Effector memory CD4-positive, alpha-beta T cell (primary cell): ENCODE measurements around the gene TTBK1.

Experiments used
- DNase-seq, 3 donors: peaks; one replicate each; pipeline ENCODE4 v3.0.0-alpha.2; 2020
- H3K27ac ChIP-seq: 2 replicates; pipeline ENCODE4 v1.7.0; 2013; ENCODE audit warnings: mild to moderate bottlenecking, low read length, moderate library complexity; ENCODE audit not compliant: insufficient read depth, poor library complexity, severe bottlenecking
- H3K27me3 ChIP-seq: replicated peaks from 2 replicates; pipeline ENCODE4 v1.7.0; 2013; ENCODE audit warnings: mild to moderate bottlenecking, low read length; ENCODE audit not compliant: insufficient read depth, control insufficient read depth, poor library complexity, severe bottlenecking
- H3K36me3 ChIP-seq: 2 replicates; pipeline ENCODE4 v1.7.0; 2013; ENCODE audit warnings: mild to moderate bottlenecking, low read length, moderate library complexity; ENCODE audit not compliant: control insufficient read depth, insufficient read depth
- H3K4me1 ChIP-seq: 2 replicates; pipeline ENCODE4 v1.7.0; 2013; ENCODE audit warnings: low read length, mild to moderate bottlenecking; ENCODE audit not compliant: control insufficient read depth, insufficient read depth, poor library complexity, severe bottlenecking
- H3K4me3 ChIP-seq: 2 replicates; pipeline ENCODE4 v1.7.0; 2013; ENCODE audit warnings: low read length, low read depth, mild to moderate bottlenecking; ENCODE audit not compliant: insufficient read depth, poor library complexity, severe bottlenecking
- H3K9me3 ChIP-seq: 2 replicates; pipeline ENCODE4 v1.7.0; 2013; ENCODE audit warnings: mild to moderate bottlenecking, low read length, moderate library complexity; ENCODE audit not compliant: control insufficient read depth

Gene TTBK1

DNA sequence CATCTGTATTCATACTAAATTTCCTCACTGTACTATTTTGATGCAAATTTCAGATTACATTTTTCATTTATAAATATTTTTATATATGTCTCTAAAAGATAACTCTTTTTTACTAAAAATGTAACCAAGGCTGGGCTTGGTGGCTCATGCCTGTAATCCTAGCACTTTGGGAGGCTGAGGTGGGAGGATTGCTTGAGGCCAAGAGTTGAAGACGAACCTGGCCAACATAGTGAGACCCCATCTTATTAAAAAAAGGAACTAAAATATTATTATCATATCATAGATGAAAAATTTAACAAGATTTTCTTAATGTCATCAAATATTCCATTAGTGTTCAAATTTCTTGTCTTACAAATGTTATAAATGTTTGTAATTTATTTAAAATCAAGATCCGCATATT lies 7.4 kb upstream of the TTBK1 start:
- no peak overlapping the region for H3K27ac ChIP-seq
- no peaks in the 10 kb centered on the region for H3K9me3 ChIP-seq
- H3K4me1 ChIP-seq = no peaks in the 10 kb centered on the region
- H3K4me3 ChIP-seq = no peak overlapping the region
- no peaks in the 10 kb centered on the region for H3K36me3 ChIP-seq
- H3K27me3 ChIP-seq = no peaks in the 10 kb centered on the region
- DNase-seq = no peak

DNA sequence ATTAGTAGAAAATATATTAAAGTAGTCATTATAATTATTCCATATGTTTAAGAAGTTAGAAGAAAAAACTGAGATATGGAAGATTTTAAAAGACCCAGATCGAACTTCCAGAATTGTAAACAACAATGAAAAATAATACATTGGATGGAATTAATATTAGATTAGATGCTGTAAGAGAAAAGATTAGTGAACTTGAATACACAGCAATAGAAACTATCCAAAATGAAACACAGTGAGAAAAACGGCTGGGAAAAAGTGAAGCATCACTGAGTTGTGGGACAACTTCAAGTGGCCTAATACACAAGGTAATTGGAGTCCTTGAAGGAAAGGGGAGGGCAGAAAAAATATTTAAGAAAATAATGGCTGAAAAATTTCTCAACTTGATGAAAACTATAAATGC lies 4.2 kb upstream of the TTBK1 start:
- no peaks in the 10 kb centered on the region for H3K36me3 ChIP-seq
- H3K4me3 ChIP-seq = no peak overlapping the region
- H3K27ac ChIP-seq = no peak overlapping the region
- no peak for DNase-seq
- H3K4me1 ChIP-seq = no peaks in the 10 kb centered on the region
- peaks cover 11% of the 10 kb centered on the region for H3K27me3 ChIP-seq
- no peaks in the 10 kb centered on the region for H3K9me3 ChIP-seq

DNA sequence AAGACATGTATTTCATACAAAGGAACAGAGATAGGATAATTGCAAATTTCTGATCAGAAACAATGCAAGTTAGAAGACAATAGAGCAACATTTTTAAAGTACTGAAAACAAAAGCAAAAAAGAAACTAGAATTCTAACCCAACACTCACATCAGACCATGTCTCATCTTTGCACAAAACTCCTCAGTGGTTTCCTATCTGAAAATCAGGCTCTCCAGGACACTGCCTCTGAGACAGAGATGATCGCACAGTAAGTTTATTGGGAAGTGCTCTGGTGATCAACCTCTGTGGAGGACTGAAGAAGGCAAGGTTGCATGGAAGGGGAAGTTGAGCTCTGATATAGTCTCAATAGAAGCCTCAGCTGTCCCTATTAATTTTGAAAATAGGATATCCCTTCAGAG lies 2.3 kb upstream of the TTBK1 start:
- H3K4me1 ChIP-seq = no peaks in the 10 kb centered on the region
- peaks cover 20% of the 10 kb centered on the region for H3K27me3 ChIP-seq
- no peaks in the 10 kb centered on the region for H3K9me3 ChIP-seq
- H3K4me3 ChIP-seq = no peak overlapping the region
- no peak overlapping the region for H3K27ac ChIP-seq
- no peaks in the 10 kb centered on the region for H3K36me3 ChIP-seq
- DNase-seq = no peak

DNA sequence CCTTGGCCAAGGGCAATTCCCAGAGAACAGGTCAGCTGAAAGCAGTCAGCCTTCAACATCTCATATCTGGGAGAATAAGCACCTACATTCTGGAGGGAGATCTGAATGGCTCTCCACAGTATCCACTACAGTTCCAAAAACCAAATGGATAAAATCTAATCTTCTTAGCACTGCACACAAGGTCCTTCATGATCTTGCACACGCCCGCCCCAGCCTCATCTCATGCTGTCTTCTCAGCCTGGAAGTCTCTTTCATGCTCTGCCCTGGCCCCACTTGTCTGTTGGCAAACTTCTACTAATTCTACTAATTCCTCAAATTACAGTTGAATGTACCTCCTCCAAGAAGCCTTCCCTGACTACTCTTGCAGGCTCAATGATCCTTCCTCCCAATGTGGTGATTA lies 1.8 kb upstream of the TTBK1 start:
- Histone ChIP-seq H3K4me3 (no peak overlapping the region), H3K9me3 (no peaks in the 10 kb centered on the region), H3K27me3 (peaks cover 20% of the 10 kb centered on the region), H3K27ac (no peak overlapping the region), H3K36me3 (no peaks in the 10 kb centered on the region), H3K4me1 (no peaks in the 10 kb centered on the region)
- DNase-seq = no peak

DNA sequence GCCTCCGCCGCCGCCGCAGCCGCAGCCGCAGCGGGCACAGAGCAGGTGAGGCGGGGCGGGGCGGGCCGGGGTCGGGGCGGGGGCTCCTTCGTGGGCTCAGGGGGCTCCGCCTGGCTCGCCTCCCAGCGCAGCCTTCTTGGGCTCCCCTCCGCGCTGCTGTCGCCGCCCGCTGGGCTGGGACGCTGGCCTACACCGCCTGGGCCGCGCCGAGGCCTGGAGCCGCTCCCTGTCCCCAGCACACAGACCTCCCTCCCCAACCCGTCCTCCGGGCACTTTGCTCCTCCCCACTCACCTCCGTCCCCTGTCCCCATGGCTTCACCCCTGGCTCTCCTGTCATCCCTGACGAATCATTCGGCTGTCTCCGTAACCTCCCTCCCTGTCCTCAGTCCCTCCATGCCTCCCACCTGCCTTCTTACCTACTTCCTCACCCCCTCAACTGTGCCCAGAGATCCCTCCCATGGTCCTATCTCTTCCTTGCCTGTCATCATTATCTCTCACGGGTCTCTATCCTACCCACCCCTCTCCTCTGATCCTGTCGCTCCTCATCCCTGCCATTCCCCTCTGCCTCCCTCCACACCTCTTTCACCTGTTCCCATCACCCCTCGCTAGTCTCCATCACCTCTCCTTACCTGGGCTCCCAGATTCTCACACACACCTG lies 512 bp downstream of the TTBK1 start:
- no peak overlapping the region for H3K4me3 ChIP-seq
- no peak overlapping the region for H3K27ac ChIP-seq
- H3K4me1 ChIP-seq = peaks cover 5% of the 10 kb centered on the region
- no peaks in the 10 kb centered on the region for H3K9me3 ChIP-seq
- no peak for DNase-seq
- H3K27me3 ChIP-seq = peaks cover 20% of the 10 kb centered on the region
- no peaks in the 10 kb centered on the region for H3K36me3 ChIP-seq

DNA sequence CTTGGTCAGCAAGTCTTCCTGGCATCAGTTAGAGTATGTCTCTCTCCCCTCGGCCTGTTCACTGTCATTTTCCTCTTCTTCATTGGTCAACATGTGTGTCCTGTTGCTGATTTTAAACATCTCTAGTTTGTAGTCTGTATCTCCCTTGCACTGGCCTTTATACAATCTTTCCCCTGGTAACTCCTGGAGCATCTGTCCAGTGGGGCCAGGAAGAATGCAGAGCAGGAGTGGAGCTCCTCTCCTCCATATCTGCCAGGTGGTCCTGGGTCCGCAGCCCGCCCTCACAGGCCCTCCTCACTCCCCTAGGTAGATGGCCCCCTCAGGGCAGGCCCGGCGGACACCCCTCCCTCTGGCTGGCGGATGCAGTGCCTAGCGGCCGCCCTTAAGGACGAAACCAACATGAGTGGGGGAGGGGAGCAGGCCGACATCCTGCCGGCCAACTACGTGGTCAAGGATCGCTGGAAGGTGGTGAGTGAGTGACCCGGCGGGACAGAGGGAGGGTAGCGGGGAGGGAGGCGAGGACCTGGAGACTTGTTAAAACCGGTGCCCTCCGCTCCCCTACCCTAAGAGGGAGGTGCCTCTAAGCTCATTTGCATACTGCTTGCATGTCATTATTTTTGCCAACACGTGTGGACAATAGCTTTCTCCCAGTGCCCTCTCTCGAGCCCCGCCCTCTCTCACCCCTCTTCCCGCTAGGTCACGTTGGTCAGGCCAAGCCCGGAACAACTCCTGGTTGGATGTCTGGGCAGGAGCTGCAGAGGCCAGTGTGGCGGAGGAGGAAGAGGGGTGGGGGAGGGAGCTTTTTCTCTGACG lies 3.2 kb downstream of the TTBK1 start:
- H3K4me1 ChIP-seq = peaks cover 5% of the 10 kb centered on the region
- no peaks in the 10 kb centered on the region for H3K36me3 ChIP-seq
- peak overlapping the region; percentile 63 for H3K27ac ChIP-seq
- peak overlapping the region; percentile 56 for H3K4me3 ChIP-seq
- no peaks in the 10 kb centered on the region for H3K9me3 ChIP-seq
- DNase-seq = no peak
- peaks cover 20% of the 10 kb centered on the region for H3K27me3 ChIP-seq

DNA sequence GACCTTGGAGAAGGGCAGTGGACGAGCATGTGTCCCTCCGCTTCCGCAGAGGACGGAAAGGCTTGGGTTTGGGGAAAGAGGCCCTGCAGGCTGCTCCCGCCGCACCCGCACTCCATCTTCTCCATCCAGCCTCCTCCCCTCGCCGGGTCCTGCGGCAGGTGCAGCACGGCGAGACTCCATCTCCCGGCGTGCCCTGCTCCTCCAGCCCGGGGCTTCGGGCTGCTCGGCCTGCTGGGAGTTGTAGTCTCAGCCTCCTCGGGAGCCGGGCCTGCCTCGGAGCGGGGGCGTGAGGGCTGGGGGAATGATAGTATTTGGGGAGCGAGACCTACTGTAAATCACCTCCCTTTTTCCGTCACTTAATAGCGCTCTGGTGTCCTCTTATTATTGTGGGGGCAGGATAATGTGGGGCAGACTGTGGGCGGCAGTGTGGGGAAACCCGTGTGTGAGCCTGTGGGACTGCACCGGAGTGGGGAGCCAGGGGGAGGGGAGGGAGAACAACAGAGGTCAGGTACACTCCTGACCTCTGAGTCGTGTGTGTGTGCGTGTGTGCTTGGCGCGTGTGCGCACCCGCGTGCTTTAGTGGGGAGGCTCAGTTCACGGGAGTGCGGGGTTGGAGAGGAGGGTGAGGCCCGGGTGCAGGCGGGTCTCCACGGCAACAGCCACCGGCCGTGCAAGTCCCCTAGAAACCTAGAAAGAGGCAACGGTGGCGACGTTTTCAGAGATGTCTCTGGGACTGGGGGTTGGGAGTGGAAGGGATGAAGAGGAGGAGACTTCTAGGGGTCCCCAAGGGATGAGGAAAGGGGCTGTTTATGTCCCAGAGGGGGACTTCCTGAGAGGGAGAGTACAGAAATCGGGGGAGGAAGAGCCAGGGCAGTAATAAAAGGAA lies 4.1 kb downstream of the TTBK1 start:
- DNase-seq = peak; percentile 52 to 67 (median 60)
- Histone ChIP-seq H3K4me1 (peaks cover 5% of the 10 kb centered on the region), H3K27ac (peak overlapping the region; percentile 63), H3K27me3 (peaks cover 16% of the 10 kb centered on the region), H3K36me3 (no peaks in the 10 kb centered on the region), H3K9me3 (no peaks in the 10 kb centered on the region), H3K4me3 (peak overlapping the region; percentile 56)

DNA sequence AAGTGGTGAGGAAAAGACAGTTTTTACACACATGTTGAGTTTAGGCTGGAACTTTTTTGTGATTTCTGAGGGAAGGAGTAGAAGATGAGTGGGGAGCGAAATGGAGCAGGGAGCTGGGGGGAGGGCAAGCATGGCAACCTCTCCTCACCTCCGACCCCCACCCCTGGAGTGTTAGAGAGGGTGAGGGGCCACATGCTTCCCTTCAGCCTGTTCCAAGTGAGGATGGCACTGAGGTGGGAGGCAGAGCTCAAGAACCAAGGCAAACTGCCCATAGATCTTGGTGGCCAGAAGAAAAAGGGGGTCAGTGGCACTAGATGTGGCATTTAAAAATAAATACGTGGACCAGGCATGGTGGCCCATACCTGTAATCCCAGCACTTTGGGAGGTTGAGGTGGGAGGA lies 4.8 kb downstream of the TTBK1 start:
- Histone ChIP-seq H3K27me3 (peaks cover 13% of the 10 kb centered on the region), H3K9me3 (no peaks in the 10 kb centered on the region), H3K27ac (no peak overlapping the region), H3K36me3 (no peaks in the 10 kb centered on the region), H3K4me3 (no peak overlapping the region), H3K4me1 (peaks cover 5% of the 10 kb centered on the region)
- DNase-seq = no peak

DNA sequence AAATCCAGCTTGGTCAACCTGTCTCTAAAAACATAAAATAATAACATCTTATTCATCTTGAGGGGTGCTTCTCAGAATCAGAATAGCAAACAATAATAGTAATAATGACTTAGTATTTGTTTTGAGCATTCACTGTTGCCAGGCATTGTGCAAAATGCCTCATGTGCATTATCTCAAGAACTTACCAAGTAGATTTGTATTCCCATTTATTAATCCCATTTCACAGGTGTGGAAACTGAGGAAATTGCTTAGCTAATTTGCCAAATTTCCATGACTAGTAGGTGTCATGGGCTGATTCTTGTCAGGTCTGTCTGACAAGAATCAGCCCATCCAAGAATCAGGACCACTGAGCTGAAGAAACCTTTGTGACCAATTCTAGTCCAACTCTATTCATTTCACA lies 5.5 kb downstream of the TTBK1 start:
- H3K4me1 ChIP-seq = peaks cover 5% of the 10 kb centered on the region
- no peak overlapping the region for H3K27ac ChIP-seq
- no peak overlapping the region for H3K4me3 ChIP-seq
- DNase-seq = no peak
- no peaks in the 10 kb centered on the region for H3K9me3 ChIP-seq
- H3K36me3 ChIP-seq = no peaks in the 10 kb centered on the region
- peaks cover 10% of the 10 kb centered on the region for H3K27me3 ChIP-seq

DNA sequence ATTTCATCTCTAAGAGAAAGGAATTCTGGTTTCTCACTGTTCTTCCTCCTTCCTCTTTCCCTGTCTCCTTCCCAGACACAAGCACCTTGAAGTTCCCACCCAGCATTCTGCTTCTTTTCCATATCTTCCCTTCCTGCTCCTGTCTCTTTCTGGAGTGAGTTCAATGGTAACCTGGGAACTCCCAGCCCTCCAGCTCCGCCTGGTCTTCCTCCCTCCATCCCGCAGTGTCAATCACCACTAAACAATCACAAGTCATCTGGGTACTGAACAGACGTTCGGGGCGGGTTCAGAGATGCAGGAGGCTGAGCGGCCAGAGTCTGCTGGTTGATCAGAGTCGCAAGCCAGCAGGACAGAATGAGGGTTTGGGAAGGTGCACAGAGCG lies 7.7 kb downstream of the TTBK1 start:
- Histone ChIP-seq H3K9me3 (no peaks in the 10 kb centered on the region), H3K36me3 (no peaks in the 10 kb centered on the region), H3K27me3 (no peaks in the 10 kb centered on the region), H3K4me1 (peaks cover 5% of the 10 kb centered on the region), H3K4me3 (no peak overlapping the region), H3K27ac (no peak overlapping the region)
- DNase-seq = no peak
